GM10847 (cell line): ENCODE results near the gene ULK4.

Source experiments
- POLR2A ChIP-seq: IDR thresholded peaks from 2 replicates; pipeline ENCODE4 v1.6.1; 2011; ENCODE audit not compliant: insufficient read length; ENCODE audit errors: extremely low read depth

Gene ULK4

GRCh38 chr3:41209646-41210045, 752.3 kb downstream of the ULK4 start:
- TF ChIP-seq POLR2A = no peak

- no peak for TF ChIP-seq POLR2A
These were observed 753.2 kb downstream of the ULK4 start for GRCh38 chr3:41208507-41209220.

DNA sequence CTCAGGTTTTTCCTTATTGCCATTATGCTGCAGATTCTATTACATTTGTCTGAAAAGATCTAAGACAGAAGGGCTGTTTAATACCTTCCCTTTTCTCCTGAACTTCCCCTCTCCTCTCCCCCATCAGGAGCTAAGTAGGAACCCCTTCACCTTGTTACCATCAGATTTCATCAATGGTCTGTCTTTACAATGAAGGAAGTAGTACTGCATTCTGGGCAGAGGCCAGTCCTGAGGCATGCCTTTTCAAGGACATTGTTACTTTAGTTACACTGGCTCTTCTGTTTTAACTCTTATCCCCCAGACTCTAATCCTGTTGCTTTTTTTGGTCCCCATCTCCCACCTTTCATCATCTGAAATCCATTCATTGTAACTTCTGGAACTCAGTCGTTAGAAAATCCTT, 754.5 kb downstream of the ULK4 start:
- TF ChIP-seq POLR2A = no peak

DNA sequence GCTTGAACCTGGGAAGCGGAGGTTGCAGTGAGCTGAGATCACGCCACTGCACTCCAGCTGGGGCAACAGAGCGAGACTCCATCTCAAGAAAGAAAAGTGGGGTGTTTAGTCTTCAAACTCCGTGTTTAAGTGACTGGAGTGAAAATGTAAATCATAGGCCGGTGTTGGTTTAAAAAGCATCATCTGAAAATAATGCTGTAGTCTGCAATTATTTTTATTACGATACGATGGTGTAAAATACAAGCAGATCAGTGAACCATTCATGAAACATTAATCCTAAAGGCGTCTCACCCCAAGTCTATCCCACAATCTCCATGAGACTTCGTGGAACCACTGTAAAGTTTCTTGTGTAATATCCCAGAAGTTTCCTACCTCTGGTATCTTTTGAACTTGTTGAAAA, 756.3 kb downstream of the ULK4 start:
- no peak for TF ChIP-seq POLR2A

DNA sequence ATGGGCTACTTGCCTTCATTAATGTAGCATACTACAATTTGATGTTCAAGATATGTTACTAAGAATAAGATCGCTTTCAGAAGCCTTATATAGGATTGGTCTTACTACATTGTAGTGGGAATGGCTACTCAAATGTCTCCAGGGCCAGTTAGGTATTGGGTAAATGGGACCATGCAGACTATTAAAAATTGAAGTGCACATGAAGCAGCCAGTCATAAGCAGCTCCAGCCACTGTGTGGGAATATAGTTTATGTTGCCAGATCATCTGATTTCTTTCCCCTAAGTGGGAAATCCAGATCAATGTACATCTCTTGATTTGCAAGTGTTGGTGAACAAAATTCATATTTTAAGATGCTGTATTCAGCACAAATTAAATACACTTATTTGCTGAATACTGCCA, 757.5 kb downstream of the ULK4 start:
- TF ChIP-seq POLR2A = no peak

- no peak for TF ChIP-seq POLR2A
These were observed 759.0 kb downstream of the ULK4 start for GRCh38 chr3:41202834-41203345.

GRCh38 chr3:41202075-41202833, 759.6 kb downstream of the ULK4 start:
- TF ChIP-seq POLR2A = no peak

DNA sequence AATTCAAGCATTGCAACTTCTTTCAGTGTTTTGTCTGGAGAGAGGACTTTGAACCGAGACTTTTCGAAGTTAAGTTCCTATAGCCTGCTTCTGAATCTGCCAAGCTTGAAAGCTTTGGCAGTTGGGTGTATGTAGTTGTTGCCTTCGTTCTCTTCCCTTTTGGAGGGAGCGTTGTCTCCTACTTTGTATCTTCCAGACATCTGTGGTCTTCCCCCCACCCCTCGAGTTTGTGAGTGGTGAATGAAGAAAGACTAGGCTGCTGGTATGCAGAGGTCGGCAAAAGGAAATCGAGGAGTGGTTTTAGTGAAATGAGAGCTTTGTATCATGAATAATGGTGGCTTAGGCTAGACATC, 761.3 kb downstream of the ULK4 start:
- no peak for TF ChIP-seq POLR2A

- no peak for TF ChIP-seq POLR2A
These were observed 761.8 kb downstream of the ULK4 start for GRCh38 chr3:41199866-41200668.

DNA sequence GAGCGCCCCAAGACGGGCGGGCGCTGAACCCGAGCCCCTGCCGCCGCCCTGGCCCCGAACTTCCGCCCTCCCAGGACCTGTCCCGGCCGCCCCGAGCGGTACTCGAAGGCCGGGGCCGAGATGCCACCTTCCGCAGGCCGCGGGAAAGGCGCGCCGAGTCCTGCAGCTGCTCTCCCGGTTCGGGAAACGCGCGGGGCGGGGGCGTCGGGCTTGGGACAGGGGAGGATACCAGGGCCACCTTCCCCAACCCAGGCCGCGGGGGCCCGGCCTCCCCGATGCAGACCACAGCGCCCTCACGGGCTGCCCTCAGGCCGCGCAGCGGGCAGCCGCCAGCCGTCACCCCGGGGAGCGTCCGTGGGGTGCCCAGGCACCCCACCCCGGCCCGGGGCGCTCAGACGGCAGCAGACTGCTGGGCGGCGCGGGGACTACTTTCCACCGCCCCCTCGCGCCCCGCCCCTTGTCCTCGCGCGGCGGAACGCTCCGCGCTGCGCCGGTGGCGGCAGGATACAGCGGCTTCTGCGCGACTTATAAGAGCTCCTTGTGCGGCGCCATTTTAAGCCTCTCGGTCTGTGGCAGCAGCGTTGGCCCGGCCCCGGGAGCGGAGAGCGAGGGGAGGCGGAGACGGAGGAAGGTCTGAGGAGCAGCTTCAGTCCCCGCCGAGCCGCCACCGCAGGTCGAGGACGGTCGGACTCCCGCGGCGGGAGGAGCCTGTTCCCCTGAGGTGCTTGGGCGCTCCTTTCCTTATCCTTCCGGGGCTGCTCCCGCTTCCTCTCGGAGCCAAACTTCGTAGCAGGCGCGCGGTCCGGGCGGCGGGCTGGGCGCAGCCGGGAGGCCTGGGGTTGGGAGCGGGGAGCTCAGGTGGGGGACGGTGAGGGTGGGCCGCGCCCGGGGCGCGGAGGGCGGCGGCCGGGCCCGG, 762.7 kb downstream of the ULK4 start, which contains the start of gene CTNNB1:
TSS of gene CTNNB1 (plus strand) at position 556 of the 916 bp plus-strand sequence. CDS start 24,564 bp downstream, outside the sequence.
- peak; percentile 98 for TF ChIP-seq POLR2A

- no peak for TF ChIP-seq POLR2A
These were observed 763.4 kb downstream of the ULK4 start for GRCh38 chr3:41198526-41198925.

DNA sequence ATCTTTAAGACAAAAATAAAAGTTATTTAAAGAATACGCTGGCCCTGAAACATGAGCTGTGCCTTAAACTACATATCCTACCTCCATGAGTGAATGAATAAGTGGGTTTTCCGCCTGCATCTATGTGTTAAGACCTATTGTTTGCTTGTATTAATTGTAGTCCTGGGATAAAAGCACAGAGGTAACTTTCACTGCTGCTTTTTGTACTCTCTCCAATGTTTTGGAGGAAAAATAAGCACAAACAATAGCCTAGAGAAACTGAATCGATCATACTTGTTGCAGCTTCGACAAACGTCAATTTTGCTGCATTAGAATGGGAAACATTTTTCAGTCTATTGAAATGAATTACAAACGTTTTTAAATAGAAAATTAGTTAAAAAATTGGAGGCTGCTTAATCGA, 763.9 kb downstream of the ULK4 start:
- no peak for TF ChIP-seq POLR2A
